ENCODE data around the gene OR2T8.

OR2T8 gene

DNA sequence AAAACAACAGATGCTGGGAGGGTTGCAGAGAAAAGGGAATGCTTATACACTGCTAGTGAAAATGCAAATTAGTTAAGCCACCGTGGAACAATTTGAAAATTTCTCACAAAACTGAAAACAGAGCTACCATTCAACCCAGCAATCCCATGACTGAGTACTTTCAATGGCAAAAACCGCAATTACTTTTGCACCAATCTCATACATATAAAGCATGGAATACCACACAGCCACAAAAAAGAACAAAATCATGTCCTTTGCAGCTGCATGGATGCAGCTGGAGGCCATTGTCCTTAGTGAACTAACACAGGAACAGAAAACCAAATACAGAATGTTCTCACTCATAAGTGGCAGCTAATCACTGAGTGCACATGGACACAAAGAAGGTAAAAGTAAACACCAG is 6.3 kb upstream of the OR2T8 start:
- Histone ChIP-seq H3K9me3 (ENCODE audit: severe bottlenecking) (no peaks in the 10 kb centered on the region), H3K4me3 (ENCODE audit: severe bottlenecking) (no peak overlapping the region), H3K36me3 (ENCODE audit: low read depth) (no peaks in the 10 kb centered on the region), H3K27me3 (ENCODE audit: insufficient read depth, poor library complexity, severe bottlenecking) (no peaks in the 10 kb centered on the region), H3K4me1 (ENCODE audit: insufficient read depth, poor library complexity, severe bottlenecking) (no peaks in the 10 kb centered on the region), H3K27ac (ENCODE audit: poor library complexity, severe bottlenecking) (no peak overlapping the region)
- TF ChIP-seq, protein P1, sequence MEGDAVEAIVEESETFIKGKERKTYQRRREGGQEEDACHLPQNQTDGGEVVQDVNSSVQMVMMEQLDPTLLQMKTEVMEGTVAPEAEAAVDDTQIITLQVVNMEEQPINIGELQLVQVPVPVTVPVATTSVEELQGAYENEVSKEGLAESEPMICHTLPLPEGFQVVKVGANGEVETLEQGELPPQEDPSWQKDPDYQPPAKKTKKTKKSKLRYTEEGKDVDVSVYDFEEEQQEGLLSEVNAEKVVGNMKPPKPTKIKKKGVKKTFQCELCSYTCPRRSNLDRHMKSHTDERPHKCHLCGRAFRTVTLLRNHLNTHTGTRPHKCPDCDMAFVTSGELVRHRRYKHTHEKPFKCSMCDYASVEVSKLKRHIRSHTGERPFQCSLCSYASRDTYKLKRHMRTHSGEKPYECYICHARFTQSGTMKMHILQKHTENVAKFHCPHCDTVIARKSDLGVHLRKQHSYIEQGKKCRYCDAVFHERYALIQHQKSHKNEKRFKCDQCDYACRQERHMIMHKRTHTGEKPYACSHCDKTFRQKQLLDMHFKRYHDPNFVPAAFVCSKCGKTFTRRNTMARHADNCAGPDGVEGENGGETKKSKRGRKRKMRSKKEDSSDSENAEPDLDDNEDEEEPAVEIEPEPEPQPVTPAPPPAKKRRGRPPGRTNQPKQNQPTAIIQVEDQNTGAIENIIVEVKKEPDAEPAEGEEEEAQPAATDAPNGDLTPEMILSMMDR (IDR thresholded peaks at IDR 0.05; ENCODE audit: poor library complexity, severe bottlenecking): no peak
- DNase-seq (ENCODE audit: low spot score) (no peak), ATAC-seq (ENCODE audit: low read depth) (no peak)

DNA sequence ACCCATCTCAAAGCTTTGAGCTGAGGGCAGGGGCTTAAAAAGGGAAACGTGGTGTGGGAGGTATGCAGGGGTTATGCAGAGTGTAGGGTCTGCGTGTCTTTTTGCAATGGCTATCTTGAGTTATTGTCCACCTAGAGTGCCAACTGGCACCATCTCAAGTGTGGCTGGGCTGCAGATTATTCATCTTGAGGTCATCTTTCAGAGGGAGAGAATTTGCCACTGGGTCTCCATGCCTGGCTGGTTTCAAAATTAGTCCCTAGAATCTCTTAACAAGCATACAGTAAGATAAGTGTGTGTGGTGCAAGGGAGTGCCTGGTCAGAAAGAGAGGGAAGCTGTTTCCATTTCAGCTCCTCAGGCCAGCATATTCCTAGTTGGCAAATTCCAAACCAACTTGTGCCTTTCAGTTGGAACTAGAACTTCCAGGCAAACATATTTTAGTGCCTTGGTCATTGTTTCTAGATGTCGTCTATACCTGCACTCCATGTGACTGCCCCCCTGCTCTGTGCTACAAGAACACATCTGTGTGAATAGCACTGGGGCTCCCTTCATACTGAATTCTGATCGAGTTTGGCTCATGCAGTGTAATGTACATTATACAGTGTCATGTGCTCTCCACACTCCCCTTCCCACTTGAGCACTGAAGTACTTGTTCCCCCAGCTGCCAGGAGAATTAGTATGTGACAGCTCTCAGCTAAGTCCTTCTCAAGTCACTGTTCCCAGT is 5.0 kb upstream of the OR2T8 start:
- no peak for DNase-seq (ENCODE audit: low spot score)

GRCh38 chr1:247923941-247924340 is 3.9 kb downstream of the OR2T8 start:
- Histone ChIP-seq H3K4me1 (ENCODE audit: insufficient read depth, poor library complexity, severe bottlenecking) (no peaks in the 10 kb centered on the region), H3K4me3 (ENCODE audit: severe bottlenecking) (no peak overlapping the region), H3K36me3 (ENCODE audit: low read depth) (no peaks in the 10 kb centered on the region), H3K9me3 (ENCODE audit: severe bottlenecking) (no peaks in the 10 kb centered on the region), H3K27me3 (ENCODE audit: insufficient read depth, poor library complexity, severe bottlenecking) (no peaks in the 10 kb centered on the region), H3K27ac (ENCODE audit: poor library complexity, severe bottlenecking) (no peak overlapping the region)
- DNase-seq (ENCODE audit: low spot score) (no peak), ATAC-seq (ENCODE audit: low read depth) (no peak)
- TF ChIP-seq, protein P1 (IDR thresholded peaks at IDR 0.05; ENCODE audit: poor library complexity, severe bottlenecking): no peak

More for the DNA sequence above, 5.0 kb upstream of the OR2T8 start:
- no peaks in the 10 kb centered on the region for H3K9me3 ChIP-seq (ENCODE audit: severe bottlenecking)
- H3K36me3 ChIP-seq (ENCODE audit: low read depth): no peaks in the 10 kb centered on the region
- H3K4me1 ChIP-seq (ENCODE audit: insufficient read depth, poor library complexity, severe bottlenecking): no peaks in the 10 kb centered on the region
- no peak overlapping the region for H3K27ac ChIP-seq (ENCODE audit: poor library complexity, severe bottlenecking)
- TF ChIP-seq, protein P1 (IDR thresholded peaks at IDR 0.05; ENCODE audit: poor library complexity, severe bottlenecking): no peak
- H3K27me3 ChIP-seq (ENCODE audit: insufficient read depth, poor library complexity, severe bottlenecking): no peaks in the 10 kb centered on the region
- H3K4me3 ChIP-seq (ENCODE audit: severe bottlenecking): no peak overlapping the region
- no peak for ATAC-seq (ENCODE audit: low read depth)

DNA sequence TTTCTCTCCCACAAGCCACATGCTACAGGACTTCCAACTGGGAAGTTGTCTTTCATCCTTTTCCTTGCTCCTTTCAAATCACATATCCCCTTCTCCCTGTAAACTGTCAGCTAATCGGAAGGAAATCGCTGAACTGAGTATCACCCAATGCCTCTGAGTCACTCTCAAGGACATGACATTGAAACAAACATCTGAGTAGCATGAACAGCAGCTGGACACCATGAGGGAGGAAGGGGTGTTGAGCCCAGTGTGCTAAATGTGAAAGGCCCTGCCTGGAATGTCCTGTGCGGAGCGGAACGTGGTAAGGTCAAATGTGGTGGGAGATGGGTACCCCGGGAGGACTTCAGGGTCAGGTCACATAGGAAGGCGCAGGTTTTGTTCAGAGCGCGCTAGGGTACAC is 4.8 kb downstream of the OR2T8 start, which contains the start of gene OR2AJ1:
Gene OR2AJ1, plus strand, starts transcription at position 22 of the 400 bp plus-strand sequence. CDS start 8,880 bp downstream, outside the sequence.
- no peak within 1 kb of the TSS for H3K4me3 ChIP-seq (ENCODE audit: severe bottlenecking)
- ATAC-seq (ENCODE audit: low read depth) (no peak), DNase-seq (ENCODE audit: low spot score) (no peak)
- no peak within 1 kb of the TSS for H3K27ac ChIP-seq (ENCODE audit: poor library complexity, severe bottlenecking)
- no peaks in the 10 kb centered on the region for H3K4me1 ChIP-seq (ENCODE audit: insufficient read depth, poor library complexity, severe bottlenecking)
- no peaks in the 10 kb centered on the region for H3K9me3 ChIP-seq (ENCODE audit: severe bottlenecking)
- TF ChIP-seq, protein P1 (IDR thresholded peaks at IDR 0.05; ENCODE audit: poor library complexity, severe bottlenecking): no peak
- no peaks in the 10 kb centered on the region for H3K36me3 ChIP-seq (ENCODE audit: low read depth)
- H3K27me3 ChIP-seq (ENCODE audit: insufficient read depth, poor library complexity, severe bottlenecking): no peaks in the 10 kb centered on the region

GRCh38 chr1:247933989-247934388 is 13.9 kb downstream of the OR2T8 start:
- H3K4me3 ChIP-seq (ENCODE audit: severe bottlenecking): no peak overlapping the region
- TF ChIP-seq, protein P1 (IDR thresholded peaks at IDR 0.05; ENCODE audit: poor library complexity, severe bottlenecking): no peak
- H3K4me1 ChIP-seq (ENCODE audit: insufficient read depth, poor library complexity, severe bottlenecking): no peaks in the 10 kb centered on the region
- no peak for DNase-seq (ENCODE audit: low spot score)
- ATAC-seq (ENCODE audit: low read depth): no peak
- no peak overlapping the region for H3K27ac ChIP-seq (ENCODE audit: poor library complexity, severe bottlenecking)
- no peaks in the 10 kb centered on the region for H3K36me3 ChIP-seq (ENCODE audit: low read depth)
- H3K27me3 ChIP-seq (ENCODE audit: insufficient read depth, poor library complexity, severe bottlenecking): no peaks in the 10 kb centered on the region
- H3K9me3 ChIP-seq (ENCODE audit: severe bottlenecking): no peaks in the 10 kb centered on the region

Measured in RWPE2 (cell line).